ENCODE data around the gene NUDT3. TPM values are rescaled to one million over a fixed set of nuclear protein-coding genes. Genes with fewer than 3 reads are reported as not detected.

Gene NUDT3
- total RNA-seq, 1 donor from 2014 or later = 16.7 TPM

GRCh38 chr6:34281702-34282334 lies 110.7 kb downstream of the NUDT3 start:
- Mint-ChIP-seq H3K27me3 (ENCODE audit: low read depth, unreplicated experiment) (no peaks in the 10 kb centered on the region), H3K4me3 (ENCODE audit: unreplicated experiment) (no peak overlapping the region), H3K36me3 (ENCODE audit: low read depth, unreplicated experiment) (peaks cover 40% of the 10 kb centered on the region), H3K9me3 (ENCODE audit: unreplicated experiment) (no peaks in the 10 kb centered on the region), H3K27ac (ENCODE audit: unreplicated experiment) (no peak overlapping the region), H3K4me1 (ENCODE audit: low read depth, unreplicated experiment) (peaks cover 15% of the 10 kb centered on the region)
- H2AFZ ChIP-seq (ENCODE audit: low read depth, low read length) = no peak overlapping the region
- no peak overlapping the region for H3K4me2 ChIP-seq (ENCODE audit: low read length)
- no peak for FAIRE-seq
- no peaks in the 10 kb centered on the region for H3K79me2 ChIP-seq (ENCODE audit: insufficient read depth, low read length)
- H3K4me1 ChIP-seq (ENCODE audit: insufficient read depth, low read length) = no peaks in the 10 kb centered on the region
- H3K36me3 ChIP-seq (ENCODE audit: insufficient read depth, low read length) = peaks cover 2% of the 10 kb centered on the region
- peaks cover 3% of the 10 kb centered on the region for H4K20me1 ChIP-seq (ENCODE audit: insufficient read depth, low read length)
- TF ChIP-seq, protein P1, sequence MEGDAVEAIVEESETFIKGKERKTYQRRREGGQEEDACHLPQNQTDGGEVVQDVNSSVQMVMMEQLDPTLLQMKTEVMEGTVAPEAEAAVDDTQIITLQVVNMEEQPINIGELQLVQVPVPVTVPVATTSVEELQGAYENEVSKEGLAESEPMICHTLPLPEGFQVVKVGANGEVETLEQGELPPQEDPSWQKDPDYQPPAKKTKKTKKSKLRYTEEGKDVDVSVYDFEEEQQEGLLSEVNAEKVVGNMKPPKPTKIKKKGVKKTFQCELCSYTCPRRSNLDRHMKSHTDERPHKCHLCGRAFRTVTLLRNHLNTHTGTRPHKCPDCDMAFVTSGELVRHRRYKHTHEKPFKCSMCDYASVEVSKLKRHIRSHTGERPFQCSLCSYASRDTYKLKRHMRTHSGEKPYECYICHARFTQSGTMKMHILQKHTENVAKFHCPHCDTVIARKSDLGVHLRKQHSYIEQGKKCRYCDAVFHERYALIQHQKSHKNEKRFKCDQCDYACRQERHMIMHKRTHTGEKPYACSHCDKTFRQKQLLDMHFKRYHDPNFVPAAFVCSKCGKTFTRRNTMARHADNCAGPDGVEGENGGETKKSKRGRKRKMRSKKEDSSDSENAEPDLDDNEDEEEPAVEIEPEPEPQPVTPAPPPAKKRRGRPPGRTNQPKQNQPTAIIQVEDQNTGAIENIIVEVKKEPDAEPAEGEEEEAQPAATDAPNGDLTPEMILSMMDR (IDR thresholded peaks at IDR 0.05; ENCODE audit: insufficient read depth, low read depth, low read length) = no peak
- TF ChIP-seq EZH2 (IDR thresholded peaks at IDR 0.05; ENCODE audit: insufficient read depth, low read length) = no peak
- no peak overlapping the region for H3K4me3 ChIP-seq (ENCODE audit: insufficient read depth, low read depth, low read length)
- H3K9ac ChIP-seq (ENCODE audit: low read length) = no peak overlapping the region
- DNase-seq (ENCODE audit: low read depth) = no peak
- H3K9me3 ChIP-seq (ENCODE audit: insufficient read depth, low read depth, low read length) = no peaks in the 10 kb centered on the region
- no peaks in the 10 kb centered on the region for H3K27me3 ChIP-seq (ENCODE audit: insufficient read depth, low read length)
- H3K27ac ChIP-seq (ENCODE audit: low read depth, low read length) = no peak overlapping the region

DNA sequence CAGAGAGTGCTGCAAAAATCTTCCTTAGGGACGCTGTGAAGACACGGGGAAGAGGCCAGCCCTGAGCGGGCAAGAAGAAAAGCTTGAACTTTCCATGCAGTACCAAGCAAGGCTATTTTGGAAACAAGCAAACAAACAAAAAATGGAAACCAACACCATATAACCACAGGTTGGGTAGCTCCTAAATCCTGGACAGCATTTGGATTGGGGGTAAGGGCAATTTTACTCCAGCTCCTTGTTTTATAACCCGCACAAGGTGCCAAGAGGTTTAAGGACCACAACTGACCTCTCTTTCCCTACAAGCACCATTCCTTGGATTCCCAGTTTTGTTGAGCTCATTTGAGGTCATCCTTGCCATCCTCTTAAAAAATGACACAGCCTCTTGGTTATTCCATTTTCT lies 112.3 kb downstream of the NUDT3 start:
- Histone ChIP-seq H3K27ac (ENCODE audit: low read depth, low read length) (no peak overlapping the region), H3K27me3 (ENCODE audit: insufficient read depth, low read length) (no peaks in the 10 kb centered on the region), H3K79me2 (ENCODE audit: insufficient read depth, low read length) (no peaks in the 10 kb centered on the region), H3K4me1 (ENCODE audit: insufficient read depth, low read length) (no peaks in the 10 kb centered on the region), H2AFZ (ENCODE audit: low read depth, low read length) (no peak overlapping the region), H3K9me3 (ENCODE audit: insufficient read depth, low read depth, low read length) (no peaks in the 10 kb centered on the region), H3K9ac (ENCODE audit: low read length) (no peak overlapping the region), H3K4me2 (ENCODE audit: low read length) (no peak overlapping the region), H3K4me3 (ENCODE audit: insufficient read depth, low read depth, low read length) (no peak overlapping the region), H4K20me1 (ENCODE audit: insufficient read depth, low read length) (peaks cover 3% of the 10 kb centered on the region), H3K36me3 (ENCODE audit: insufficient read depth, low read length) (no peaks in the 10 kb centered on the region)
- H3K4me3 Mint-ChIP-seq (ENCODE audit: unreplicated experiment) = no peak overlapping the region
- TF ChIP-seq EZH2 (IDR thresholded peaks at IDR 0.05; ENCODE audit: insufficient read depth, low read length) = no peak
- TF ChIP-seq, protein P1 (IDR thresholded peaks at IDR 0.05; ENCODE audit: insufficient read depth, low read depth, low read length) = no peak
- H3K27ac Mint-ChIP-seq (ENCODE audit: unreplicated experiment) = no peak overlapping the region
- H3K9me3 Mint-ChIP-seq (ENCODE audit: unreplicated experiment) = no peaks in the 10 kb centered on the region
- no peaks in the 10 kb centered on the region for H3K27me3 Mint-ChIP-seq (ENCODE audit: low read depth, unreplicated experiment)
- DNase-seq (ENCODE audit: low read depth) = no peak
- H3K4me1 Mint-ChIP-seq (ENCODE audit: low read depth, unreplicated experiment) = peaks cover 11% of the 10 kb centered on the region
- peaks cover 39% of the 10 kb centered on the region for H3K36me3 Mint-ChIP-seq (ENCODE audit: low read depth, unreplicated experiment)
- FAIRE-seq = no peak

GRCh38 chr6:34278833-34279232 lies 113.6 kb downstream of the NUDT3 start:
- TF ChIP-seq, protein P1 (IDR thresholded peaks at IDR 0.05; ENCODE audit: insufficient read depth, low read depth, low read length) = no peak
- TF ChIP-seq EZH2 (IDR thresholded peaks at IDR 0.05; ENCODE audit: insufficient read depth, low read length) = no peak
- no peak overlapping the region for H3K4me3 ChIP-seq (ENCODE audit: insufficient read depth, low read depth, low read length)
- Mint-ChIP-seq H3K27me3 (ENCODE audit: low read depth, unreplicated experiment) (no peaks in the 10 kb centered on the region), H3K4me3 (ENCODE audit: unreplicated experiment) (no peak overlapping the region), H3K4me1 (ENCODE audit: low read depth, unreplicated experiment) (no peaks in the 10 kb centered on the region), H3K9me3 (ENCODE audit: unreplicated experiment) (no peaks in the 10 kb centered on the region), H3K36me3 (ENCODE audit: low read depth, unreplicated experiment) (peaks cover 32% of the 10 kb centered on the region), H3K27ac (ENCODE audit: unreplicated experiment) (no peak overlapping the region)
- no peak overlapping the region for H3K27ac ChIP-seq (ENCODE audit: low read depth, low read length)
- FAIRE-seq (no peak), DNase-seq (ENCODE audit: low read depth) (no peak)
- H3K4me1 ChIP-seq (ENCODE audit: insufficient read depth, low read length) = no peaks in the 10 kb centered on the region
- H3K9ac ChIP-seq (ENCODE audit: low read length) = no peak overlapping the region
- no peaks in the 10 kb centered on the region for H3K9me3 ChIP-seq (ENCODE audit: insufficient read depth, low read depth, low read length)
- H2AFZ ChIP-seq (ENCODE audit: low read depth, low read length) = no peak overlapping the region
- H3K79me2 ChIP-seq (ENCODE audit: insufficient read depth, low read length) = no peaks in the 10 kb centered on the region
- no peak overlapping the region for H3K4me2 ChIP-seq (ENCODE audit: low read length)
- H3K36me3 ChIP-seq (ENCODE audit: insufficient read depth, low read length) = no peaks in the 10 kb centered on the region
- no peaks in the 10 kb centered on the region for H3K27me3 ChIP-seq (ENCODE audit: insufficient read depth, low read length)
- peaks cover 3% of the 10 kb centered on the region for H4K20me1 ChIP-seq (ENCODE audit: insufficient read depth, low read length)

Data from astrocyte (in vitro differentiated cells and primary cell).